BLaER1 treated with 17β-estradiol and CSF1 and Interleukin-3, amounts not matched to agents 10 nM and 100 nM (cell line): ENCODE data around the gene TMC4.

ENCODE experiments used
- H3K27ac ChIP-seq, 11 experiments: shearing (Covaris generic); formaldehyde crosslinking; 2 replicates each; pipeline ENCODE4 v1.8.1; 2022
- H3K27me3 ChIP-seq, 11 experiments: shearing (Covaris generic); formaldehyde crosslinking; 2 replicates each; pipeline ENCODE4 v1.8.1; 2022
- H3K36me3 ChIP-seq, 11 experiments: shearing (Covaris generic); formaldehyde crosslinking; 2 replicates each; pipeline ENCODE4 v1.8.1; 2022
- H3K4me1 ChIP-seq, 10 experiments: shearing (Covaris generic); formaldehyde crosslinking; 2 replicates each; pipeline ENCODE4 v1.8.1; 2022
- H3K4me2 ChIP-seq, 11 experiments: shearing (Covaris generic); formaldehyde crosslinking; 2 replicates each; pipeline ENCODE4 v1.8.1; 2022
- H3K4me3 ChIP-seq, 10 experiments: shearing (Covaris generic); formaldehyde crosslinking; 2 replicates each; pipeline ENCODE4 v1.8.1; 2022
- H3K9ac ChIP-seq, 11 experiments: shearing (Covaris generic); formaldehyde crosslinking; 2 replicates each; pipeline ENCODE4 v1.8.1; 2022
- H3K9me3 ChIP-seq, 11 experiments: shearing (Covaris generic); formaldehyde crosslinking; replicated peaks in 1 of 11; 2 replicates each; pipeline ENCODE4 v1.8.1; 2022
- H4K20me1 ChIP-seq, 11 experiments: shearing (Covaris generic); formaldehyde crosslinking; 2 replicates each; pipeline ENCODE4 v1.8.1; 2022
- Cebpa-rat ChIP-seq, 11 experiments: shearing (Covaris generic); IDR thresholded peaks; 2 replicates each; pipeline ENCODE4 v1.8.1; 2022

TMC4 gene

GRCh38 chr19:54137699-54138488 is 35.1 kb downstream of the TMC4 start, which contains the start of gene CNOT3:
TSS of gene CNOT3 (plus strand) at chr19:54137762. CDS start at chr19:54142979, 5,217 bp downstream.
- H3K9me3 ChIP-seq, result no peaks in the 10 kb centered on the region
- TF ChIP-seq Cebpa-rat (IDR thresholded peaks at IDR 0.05), result no peak
- no peaks in the 10 kb centered on the region for H3K27me3 ChIP-seq
- H4K20me1 ChIP-seq, result peaks cover 44 to 51% (median 46%) of the 10 kb centered on the region in 11 experiments
- H3K4me3 ChIP-seq, result peak within 1 kb of the TSS; percentile 83 to 96 (median 92)
- H3K27ac ChIP-seq, result peak within 1 kb of the TSS; percentile 97 to 100 (median 99)
- H3K9ac ChIP-seq, result peak within 1 kb of the TSS; percentile 95 to 100 (median 99)
- H3K4me2 ChIP-seq, result peak within 1 kb of the TSS; percentile 92 to 100 (median 98)
- peaks cover 39 to 49% (median 45%) of the 10 kb centered on the region in 10 experiments for H3K4me1 ChIP-seq
- peaks cover 24 to 48% (median 41%) of the 10 kb centered on the region in 11 experiments for H3K36me3 ChIP-seq

- no peak for TF ChIP-seq Cebpa-rat (IDR thresholded peaks at IDR 0.05)
- H3K9me3 ChIP-seq, result no peaks in the 10 kb centered on the region
- peaks cover 36 to 43% (median 38%) of the 10 kb centered on the region in 11 experiments for H4K20me1 ChIP-seq
- H3K4me1 ChIP-seq, result peaks cover 39 to 49% (median 45%) of the 10 kb centered on the region in 10 experiments
- peak overlapping the region; percentile 97 to 100 (median 99) for H3K27ac ChIP-seq
- H3K27me3 ChIP-seq, result no peaks in the 10 kb centered on the region
- peaks cover 19 to 48% (median 37%) of the 10 kb centered on the region in 11 experiments for H3K36me3 ChIP-seq
- H3K9ac ChIP-seq, result peak overlapping the region; percentile 95 to 100 (median 99)
- H3K4me2 ChIP-seq, result peak overlapping the region; percentile 91 to 98 (median 94)
- H3K4me3 ChIP-seq, result peak overlapping the region; percentile 83 to 96 (median 92)
Observed at GRCh38 chr19:54136864-54137698, 35.9 kb downstream of the TMC4 start.

GRCh38 chr19:54136086-54136863 is 36.7 kb downstream of the TMC4 start:
- Histone ChIP-seq H3K4me2 (peak overlapping the region; percentile 91 to 98 (median 94)), H3K4me3 (peak overlapping the region; percentile 50 to 72 (median 62)), H3K27me3 (no peaks in the 10 kb centered on the region), H3K27ac (peak overlapping the region in 8 of 11 experiments; percentile 2 to 54 (median 30); a peak in 13 of 22 replicates), H3K36me3 (peaks cover 19 to 48% (median 37%) of the 10 kb centered on the region in 11 experiments), H3K9me3 (no peaks in the 10 kb centered on the region), H4K20me1 (peaks cover 28 to 41% (median 31%) of the 10 kb centered on the region in 11 experiments), H3K4me1 (peaks cover 39 to 44% (median 40%) of the 10 kb centered on the region in 10 experiments), H3K9ac (peak overlapping the region; percentile 33 to 75 (median 65); a peak in 20 of 22 replicates)
- no peak for TF ChIP-seq Cebpa-rat (IDR thresholded peaks at IDR 0.05)

GRCh38 chr19:54133957-54134590 is 38.9 kb downstream of the TMC4 start:
- H3K36me3 ChIP-seq, result peaks cover 27 to 48% (median 37%) of the 10 kb centered on the region in 11 experiments
- H3K9me3 ChIP-seq, result no peaks in the 10 kb centered on the region
- H3K4me1 ChIP-seq, result peaks cover 17 to 23% (median 19%) of the 10 kb centered on the region in 10 experiments
- no peaks in the 10 kb centered on the region for H3K27me3 ChIP-seq
- H3K4me3 ChIP-seq, result no peak overlapping the region
- no peak overlapping the region for H3K9ac ChIP-seq
- H4K20me1 ChIP-seq, result peaks cover 6 to 25% (median 9%) of the 10 kb centered on the region in 11 experiments; a peak in 19 of 22 replicates
- TF ChIP-seq Cebpa-rat (IDR thresholded peaks at IDR 0.05), result no peak
- no peak overlapping the region for H3K27ac ChIP-seq
- H3K4me2 ChIP-seq, result no peak overlapping the region

GRCh38 chr19:54133312-54133956 is 39.5 kb downstream of the TMC4 start:
- no peaks in the 10 kb centered on the region for H3K27me3 ChIP-seq
- no peak overlapping the region for H3K27ac ChIP-seq
- no peaks in the 10 kb centered on the region for H3K9me3 ChIP-seq
- H3K4me3 ChIP-seq, result no peak overlapping the region
- no peak overlapping the region; a peak in 1 of 22 replicates for H3K9ac ChIP-seq
- TF ChIP-seq Cebpa-rat (IDR thresholded peaks at IDR 0.05), result no peak
- peaks cover 32 to 50% (median 41%) of the 10 kb centered on the region in 11 experiments for H3K36me3 ChIP-seq
- peaks cover 11 to 17% (median 13%) of the 10 kb centered on the region in 10 experiments for H3K4me1 ChIP-seq
- no peak overlapping the region for H3K4me2 ChIP-seq
- H4K20me1 ChIP-seq, result peaks cover 0 to 18% (median 3%) of the 10 kb centered on the region in 11 experiments; a peak in 15 of 22 replicates

GRCh38 chr19:54129617-54129996 is 43.4 kb downstream of the TMC4 start:
- Histone ChIP-seq H3K36me3 (peaks cover 69 to 89% (median 77%) of the 10 kb centered on the region in 11 experiments), H3K4me3 (no peak overlapping the region), H3K9me3 (no peaks in the 10 kb centered on the region), H3K4me2 (no peak overlapping the region), H3K9ac (no peak overlapping the region), H3K4me1 (no peaks in the 10 kb centered on the region), H3K27me3 (no peaks in the 10 kb centered on the region), H3K27ac (no peak overlapping the region), H4K20me1 (peaks cover 0 to 36% (median 0%) of the 10 kb centered on the region in 11 experiments; a peak in 5 of 22 replicates)
- TF ChIP-seq Cebpa-rat (IDR thresholded peaks at IDR 0.05), result no peak

- Histone ChIP-seq H3K9me3 (no peaks in the 10 kb centered on the region), H3K4me1 (no peaks in the 10 kb centered on the region), H3K36me3 (peaks cover 75 to 95% (median 83%) of the 10 kb centered on the region in 11 experiments), H3K4me3 (no peak overlapping the region), H4K20me1 (peaks cover 0 to 42% (median 0%) of the 10 kb centered on the region in 11 experiments; a peak in 5 of 22 replicates), H3K27ac (no peak overlapping the region), H3K4me2 (no peak overlapping the region), H3K27me3 (no peaks in the 10 kb centered on the region), H3K9ac (no peak overlapping the region; a peak in 1 of 22 replicates)
- TF ChIP-seq Cebpa-rat (IDR thresholded peaks at IDR 0.05), result no peak
Observed at GRCh38 chr19:54128796-54129616, 44.0 kb downstream of the TMC4 start.
